Liver (tissue), 9 donors: ENCODE data around the gene TMCO4. TPM values are rescaled to one million over a fixed set of nuclear protein-coding genes. Genes with fewer than 3 reads are reported as not detected.

ENCODE experiments used
- DNase-seq: peaks from one replicate; pipeline ENCODE4 v3.0.0-alpha.2; 2017; ENCODE audit warnings: low spot score
- H3K27ac ChIP-seq, 2 donors: one replicate each; pipeline ENCODE4 v1.7.0; 2013; ENCODE audit warnings: inconsistent platforms in 2 of 2, low read length in 2 of 2, control low read depth in 1 of 2, low read depth in 1 of 2, mild to moderate bottlenecking in 1 of 2
- H3K27me3 ChIP-seq, 4 donors: one replicate each; pipeline versions ENCODE4 v1.6.1 to v1.7.0; 2013; ENCODE audit warnings: low read length in 3 of 4, inconsistent platforms in 1 of 4, mild to moderate bottlenecking in 1 of 4, moderate library complexity in 1 of 4; ENCODE audit not compliant: control insufficient read depth in 4 of 4, insufficient read depth in 4 of 4
- H3K36me3 ChIP-seq, 4 donors: one replicate each; pipeline versions ENCODE4 v1.6.1 to v1.7.0; 2013; ENCODE audit warnings: low read length in 3 of 4, mild to moderate bottlenecking in 3 of 4, low read depth in 1 of 4, moderate library complexity in 1 of 4; ENCODE audit not compliant: control insufficient read depth in 4 of 4, insufficient read depth in 3 of 4
- H3K4me1 ChIP-seq, 4 donors: one replicate each; pipeline versions ENCODE4 v1.6.1 to v1.7.0; 2013; ENCODE audit warnings: low read length in 3 of 4, mild to moderate bottlenecking in 3 of 4, moderate library complexity in 1 of 4; ENCODE audit not compliant: control insufficient read depth in 4 of 4, insufficient read depth in 4 of 4
- H3K4me3 ChIP-seq, 3 donors: one replicate each; pipeline versions ENCODE4 v1.6.1 to v1.7.0; 2013; ENCODE audit warnings: low read length in 3 of 3, control low read depth in 1 of 3, low read depth in 1 of 3, mild to moderate bottlenecking in 1 of 3
- H3K9ac ChIP-seq, 2 donors: one replicate each; pipeline ENCODE4 v1.7.0; 2013; ENCODE audit warnings: low read length in 2 of 2, mild to moderate bottlenecking in 2 of 2, moderate library complexity in 2 of 2, control low read depth in 1 of 2, low read depth in 1 of 2
- H3K9me3 ChIP-seq, 4 donors: one replicate each; pipeline versions ENCODE4 v1.6.1 to v1.7.0; 2013; ENCODE audit warnings: low read length in 3 of 4; ENCODE audit not compliant: control insufficient read depth in 4 of 4
- EGR1 ChIP-seq, 2 donors: IDR thresholded peaks; 2 replicates each; pipeline ENCODE4 v1.6.1; 2016 to 2018; ENCODE audit warnings: antibody characterized with exemption in 2 of 2, low read depth in 2 of 2
- FOXA1 ChIP-seq: IDR thresholded peaks from 2 replicates; pipeline ENCODE4 v1.6.1; 2016; ENCODE audit warnings: antibody characterized with exemption
- FOXA2 ChIP-seq: IDR thresholded peaks from 2 replicates; pipeline ENCODE4 v1.6.1; 2016; ENCODE audit warnings: antibody characterized with exemption
- GABPA ChIP-seq, 2 donors: IDR thresholded peaks in 1 of 2; conservative IDR thresholded peaks in 1 of 2; 2 replicates each; pipeline ENCODE4 v1.6.1; 2016; ENCODE audit warnings: antibody characterized with exemption in 2 of 2, mild to moderate bottlenecking in 1 of 2, moderate library complexity in 1 of 2
- HNF4A ChIP-seq, 2 donors: conservative IDR thresholded peaks; 2 replicates each; pipeline ENCODE4 v1.6.1; 2016; ENCODE audit warnings: antibody characterized with exemption in 2 of 2, mild to moderate bottlenecking in 2 of 2
- HNF4G ChIP-seq: IDR thresholded peaks from 2 replicates; pipeline ENCODE4 v1.6.1; 2016; ENCODE audit warnings: antibody characterized with exemption
- JUND ChIP-seq, 2 donors: IDR thresholded peaks; 2 replicates each; pipeline ENCODE4 v1.6.1; 2016; ENCODE audit warnings: antibody characterized with exemption in 2 of 2
- NR2F2 ChIP-seq: IDR thresholded peaks from 2 replicates; pipeline ENCODE4 v1.6.1; 2016; ENCODE audit warnings: antibody characterized with exemption
- RAD21 ChIP-seq, 2 donors: IDR thresholded peaks; 2 replicates each; pipeline ENCODE4 v1.6.1; 2016; ENCODE audit warnings: antibody characterized with exemption in 2 of 2, mild to moderate bottlenecking in 2 of 2
- RXRA ChIP-seq, 2 donors: IDR thresholded peaks; 2 replicates each; pipeline ENCODE4 v1.6.1; 2017 to 2018; ENCODE audit warnings: antibody characterized with exemption in 2 of 2, mild to moderate bottlenecking in 1 of 2
- SP1 ChIP-seq: IDR thresholded peaks from 2 replicates; pipeline ENCODE4 v1.6.1; 2018; ENCODE audit warnings: antibody characterized with exemption, mild to moderate bottlenecking
- TAF1 ChIP-seq: conservative IDR thresholded peaks from 2 replicates; pipeline ENCODE4 v1.6.1; 2016; ENCODE audit warnings: antibody characterized with exemption, mild to moderate bottlenecking
- WGBS: extraction: QIAGEN DNeasy Blood & Tissue Kit; methylation state at CpG from one replicate; pipeline ENCODE4 v1.1.7; 2013; 5-methylcytosine and 5-hydroxymethylcytosine counted together
- polyA plus RNA-seq, 2 donors: library from polyadenylated mRNA; stranded (reverse) in 1 of 2; unstranded in 1 of 2; fragments of 200-250 nt in 1 of 2; fragments of >200 nt in 1 of 2; fragmentation: Nextera tagmentation in 1 of 2; extraction: Ambion mirVana in 1 of 2; gene quantifications; one replicate each; pipeline versions ENCODE4 v1.2.1 to v1.2.3, GENCODE V29; 2013 to 2015
- total RNA-seq, 2 donors: library from RNA; depleted of rRNA; stranded (reverse); fragments of >200 nt; gene quantifications; one replicate each; pipeline ENCODE4 v1.2.3, GENCODE V29; 2014
- TF ChIP-seq, protein P1 (sequence below): IDR thresholded peaks from 2 replicates; pipeline ENCODE4 v1.6.1; 2016; ENCODE audit warnings: antibody characterized with exemption, mild to moderate bottlenecking
- TF ChIP-seq, protein P2 (sequence below): fragments of 150-350 bp; IDR thresholded peaks from 2 replicates; pipeline ENCODE4 v1.5.1; 2017; ENCODE audit warnings: improper control_type of control experiment, low read depth, low read length; ENCODE audit not compliant: missing input control
- TF ChIP-seq, protein P3 (sequence below): IDR thresholded peaks from 2 replicates; pipeline ENCODE4 v1.6.1; 2016; ENCODE audit warnings: antibody characterized with exemption
- TF ChIP-seq, protein P4 (sequence below): IDR thresholded peaks from 2 replicates; pipeline ENCODE4 v1.6.1; 2016; ENCODE audit warnings: antibody characterized with exemption
- TF ChIP-seq, protein P5 (sequence below): IDR thresholded peaks from 2 replicates; pipeline ENCODE4 v1.6.1; 2016; ENCODE audit warnings: antibody characterized with exemption
- donor health status: healthy.
- donor health status: healthy.
- donor health status: healthy.
- donor health status: healthy.
- donor health status: healthy.

Gene TMCO4
- total and polyA plus RNA-seq, 4 donors: 4.0 to 9.5 (median 6.0) TPM

DNA sequence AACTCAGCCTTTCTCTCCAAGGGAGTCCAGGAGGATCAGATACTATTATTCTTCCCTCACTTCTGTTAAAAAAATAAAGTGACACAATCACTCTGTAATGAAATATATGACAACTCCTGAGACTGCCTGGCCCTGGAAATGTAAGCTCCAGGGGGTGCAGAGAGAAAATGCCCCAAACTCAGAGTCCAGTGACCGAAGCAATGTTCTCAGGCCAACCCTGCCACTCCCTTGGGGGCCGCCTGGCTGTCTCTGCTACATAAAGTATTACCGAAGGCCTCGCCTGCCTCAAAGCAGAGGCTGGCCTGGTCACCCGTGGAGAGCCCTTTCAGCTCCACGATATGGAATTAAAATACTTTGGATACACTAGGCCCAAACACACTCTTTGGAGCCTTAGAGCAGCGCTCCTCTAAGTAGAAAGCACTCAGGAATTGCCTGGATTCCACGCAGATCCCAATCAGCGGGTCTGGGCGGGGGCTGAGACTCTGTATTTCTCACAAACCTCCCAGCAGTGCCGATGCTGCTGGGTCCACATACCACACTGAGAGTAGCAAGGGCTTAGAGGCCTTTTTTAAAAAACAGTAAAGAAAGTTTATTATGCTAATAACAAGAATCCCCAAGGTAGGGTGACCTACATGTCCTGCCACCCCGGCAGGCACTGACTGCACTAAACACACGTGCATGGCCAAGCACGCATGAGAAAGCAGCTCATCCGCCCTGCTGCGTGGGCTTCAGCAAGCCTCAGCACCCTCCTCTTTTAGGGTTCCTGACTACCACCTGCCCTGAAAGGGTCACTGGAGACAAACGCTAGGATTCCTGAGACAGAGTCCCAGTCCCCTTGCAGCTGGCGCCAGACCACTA is 31.1 kb downstream of the TMCO4 start:
- Histone ChIP-seq H3K36me3 (peaks cover 0 to 14% (median 12%) of the 10 kb centered on the region in 4 donors), H3K9ac (no peak overlapping the region), H3K27ac (no peak overlapping the region), H3K9me3 (no peaks in the 10 kb centered on the region), H3K4me1 (no peaks in the 10 kb centered on the region), H3K27me3 (no peaks in the 10 kb centered on the region), H3K4me3 (no peak overlapping the region)
- TF ChIP-seq, protein P1, sequence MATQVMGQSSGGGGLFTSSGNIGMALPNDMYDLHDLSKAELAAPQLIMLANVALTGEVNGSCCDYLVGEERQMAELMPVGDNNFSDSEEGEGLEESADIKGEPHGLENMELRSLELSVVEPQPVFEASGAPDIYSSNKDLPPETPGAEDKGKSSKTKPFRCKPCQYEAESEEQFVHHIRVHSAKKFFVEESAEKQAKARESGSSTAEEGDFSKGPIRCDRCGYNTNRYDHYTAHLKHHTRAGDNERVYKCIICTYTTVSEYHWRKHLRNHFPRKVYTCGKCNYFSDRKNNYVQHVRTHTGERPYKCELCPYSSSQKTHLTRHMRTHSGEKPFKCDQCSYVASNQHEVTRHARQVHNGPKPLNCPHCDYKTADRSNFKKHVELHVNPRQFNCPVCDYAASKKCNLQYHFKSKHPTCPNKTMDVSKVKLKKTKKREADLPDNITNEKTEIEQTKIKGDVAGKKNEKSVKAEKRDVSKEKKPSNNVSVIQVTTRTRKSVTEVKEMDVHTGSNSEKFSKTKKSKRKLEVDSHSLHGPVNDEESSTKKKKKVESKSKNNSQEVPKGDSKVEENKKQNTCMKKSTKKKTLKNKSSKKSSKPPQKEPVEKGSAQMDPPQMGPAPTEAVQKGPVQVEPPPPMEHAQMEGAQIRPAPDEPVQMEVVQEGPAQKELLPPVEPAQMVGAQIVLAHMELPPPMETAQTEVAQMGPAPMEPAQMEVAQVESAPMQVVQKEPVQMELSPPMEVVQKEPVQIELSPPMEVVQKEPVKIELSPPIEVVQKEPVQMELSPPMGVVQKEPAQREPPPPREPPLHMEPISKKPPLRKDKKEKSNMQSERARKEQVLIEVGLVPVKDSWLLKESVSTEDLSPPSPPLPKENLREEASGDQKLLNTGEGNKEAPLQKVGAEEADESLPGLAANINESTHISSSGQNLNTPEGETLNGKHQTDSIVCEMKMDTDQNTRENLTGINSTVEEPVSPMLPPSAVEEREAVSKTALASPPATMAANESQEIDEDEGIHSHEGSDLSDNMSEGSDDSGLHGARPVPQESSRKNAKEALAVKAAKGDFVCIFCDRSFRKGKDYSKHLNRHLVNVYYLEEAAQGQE: no peak
- TF ChIP-seq HNF4G (no peak), SP1 (no peak), RAD21 (IDR thresholded peaks at IDR 0.05) (no peak), FOXA1 (no peak), TAF1 (no peak), JUND (IDR thresholded peaks at IDR 0.05) (no peak), NR2F2 (no peak), HNF4A (conservative IDR thresholded peaks at IDR 0.05) (no peak), EGR1 (IDR thresholded peaks at IDR 0.05; ENCODE audit: low read depth in 2 of 2) (no peak), GABPA (IDR thresholded peaks at IDR 0.05 in 1 of 2, conservative IDR thresholded peaks at IDR 0.05 in 1 of 2) (no peak), RXRA (IDR thresholded peaks at IDR 0.05) (no peak), FOXA2 (no peak)
- TF ChIP-seq, protein P2, sequence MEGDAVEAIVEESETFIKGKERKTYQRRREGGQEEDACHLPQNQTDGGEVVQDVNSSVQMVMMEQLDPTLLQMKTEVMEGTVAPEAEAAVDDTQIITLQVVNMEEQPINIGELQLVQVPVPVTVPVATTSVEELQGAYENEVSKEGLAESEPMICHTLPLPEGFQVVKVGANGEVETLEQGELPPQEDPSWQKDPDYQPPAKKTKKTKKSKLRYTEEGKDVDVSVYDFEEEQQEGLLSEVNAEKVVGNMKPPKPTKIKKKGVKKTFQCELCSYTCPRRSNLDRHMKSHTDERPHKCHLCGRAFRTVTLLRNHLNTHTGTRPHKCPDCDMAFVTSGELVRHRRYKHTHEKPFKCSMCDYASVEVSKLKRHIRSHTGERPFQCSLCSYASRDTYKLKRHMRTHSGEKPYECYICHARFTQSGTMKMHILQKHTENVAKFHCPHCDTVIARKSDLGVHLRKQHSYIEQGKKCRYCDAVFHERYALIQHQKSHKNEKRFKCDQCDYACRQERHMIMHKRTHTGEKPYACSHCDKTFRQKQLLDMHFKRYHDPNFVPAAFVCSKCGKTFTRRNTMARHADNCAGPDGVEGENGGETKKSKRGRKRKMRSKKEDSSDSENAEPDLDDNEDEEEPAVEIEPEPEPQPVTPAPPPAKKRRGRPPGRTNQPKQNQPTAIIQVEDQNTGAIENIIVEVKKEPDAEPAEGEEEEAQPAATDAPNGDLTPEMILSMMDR: no peak
- TF ChIP-seq, protein P3, sequence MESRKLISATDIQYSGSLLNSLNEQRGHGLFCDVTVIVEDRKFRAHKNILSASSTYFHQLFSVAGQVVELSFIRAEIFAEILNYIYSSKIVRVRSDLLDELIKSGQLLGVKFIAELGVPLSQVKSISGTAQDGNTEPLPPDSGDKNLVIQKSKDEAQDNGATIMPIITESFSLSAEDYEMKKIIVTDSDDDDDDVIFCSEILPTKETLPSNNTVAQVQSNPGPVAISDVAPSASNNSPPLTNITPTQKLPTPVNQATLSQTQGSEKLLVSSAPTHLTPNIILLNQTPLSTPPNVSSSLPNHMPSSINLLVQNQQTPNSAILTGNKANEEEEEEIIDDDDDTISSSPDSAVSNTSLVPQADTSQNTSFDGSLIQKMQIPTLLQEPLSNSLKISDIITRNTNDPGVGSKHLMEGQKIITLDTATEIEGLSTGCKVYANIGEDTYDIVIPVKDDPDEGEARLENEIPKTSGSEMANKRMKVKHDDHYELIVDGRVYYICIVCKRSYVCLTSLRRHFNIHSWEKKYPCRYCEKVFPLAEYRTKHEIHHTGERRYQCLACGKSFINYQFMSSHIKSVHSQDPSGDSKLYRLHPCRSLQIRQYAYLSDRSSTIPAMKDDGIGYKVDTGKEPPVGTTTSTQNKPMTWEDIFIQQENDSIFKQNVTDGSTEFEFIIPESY: no peak
- TF ChIP-seq, protein P4, sequence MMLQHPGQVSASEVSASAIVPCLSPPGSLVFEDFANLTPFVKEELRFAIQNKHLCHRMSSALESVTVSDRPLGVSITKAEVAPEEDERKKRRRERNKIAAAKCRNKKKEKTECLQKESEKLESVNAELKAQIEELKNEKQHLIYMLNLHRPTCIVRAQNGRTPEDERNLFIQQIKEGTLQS: no peak
- TF ChIP-seq, protein P5, sequence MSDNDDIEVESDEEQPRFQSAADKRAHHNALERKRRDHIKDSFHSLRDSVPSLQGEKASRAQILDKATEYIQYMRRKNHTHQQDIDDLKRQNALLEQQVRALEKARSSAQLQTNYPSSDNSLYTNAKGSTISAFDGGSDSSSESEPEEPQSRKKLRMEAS: no peak
- 96% methylated on average over 18 of the region's 18 CpGs for WGBS
- DNase-seq: no peak
